OCI-LY3 (cell line): Measurements from ENCODE around the gene DNPEP.

Experiments
- H2AFZ ChIP-seq: fragments of 200-600, 300-600 bp; shearing (Covaris generic); 2 replicates; pipeline ENCODE4 v1.6.0; 2014; ENCODE audit warnings: antibody characterized with exemption, low read depth, low read length
- H3K27ac ChIP-seq: fragments of 200-600, 300-600 bp; sonication (generic); 2 replicates; pipeline ENCODE4 v1.5.1; 2014; ENCODE audit warnings: mild to moderate bottlenecking, low read length, moderate library complexity, mixed read lengths
- H3K27me3 ChIP-seq: fragments of 200-600, 300-600 bp; sonication (generic); 2 replicates; pipeline ENCODE4 v1.6.1; 2014; ENCODE audit warnings: low read depth, low read length, mixed read lengths
- H3K36me3 ChIP-seq: fragments of 200-600, 300-600 bp; sonication (generic); replicated peaks from 2 replicates; pipeline ENCODE3; 2014; ENCODE audit warnings: low read depth, low read length, mixed read lengths
- H3K4me1 ChIP-seq: fragments of 300-600, 200-600 bp; sonication (generic); 2 replicates; pipeline ENCODE4 v1.6.1; 2014; ENCODE audit warnings: low read length, mixed read lengths
- H3K4me2 ChIP-seq: fragments of 200-600, 300-600 bp; sonication (generic); 2 replicates; pipeline ENCODE4 v1.6.1; 2014; ENCODE audit warnings: low read length, mixed read lengths
- H3K4me3 ChIP-seq: fragments of 300-600, 200-600 bp; sonication (generic); 2 replicates; pipeline ENCODE4 v1.5.1; 2014; ENCODE audit warnings: antibody characterized with exemption, mild to moderate bottlenecking, low read length, moderate library complexity
- H3K79me2 ChIP-seq: fragments of 300-600, 200-600 bp; shearing (Covaris generic); 2 replicates; pipeline ENCODE4 v1.6.1; 2014; ENCODE audit warnings: mild to moderate bottlenecking, low read length, mixed read lengths
- H3K9ac ChIP-seq: fragments of 300-600, 200-600 bp; shearing (Covaris generic); 2 replicates; pipeline ENCODE4 v1.6.0; 2014; ENCODE audit warnings: mild to moderate bottlenecking, low read length, moderate library complexity
- H3K9me3 ChIP-seq: fragments of 200-600, 300-600 bp; shearing (Covaris generic); 2 replicates; pipeline ENCODE4 v1.6.1; 2014; ENCODE audit warnings: low read length, mixed read lengths; ENCODE audit not compliant: insufficient read depth
- H4K20me1 ChIP-seq: fragments of 200-600, 300-600 bp; sonication (generic); 2 replicates; pipeline ENCODE4 v1.6.1; 2016; ENCODE audit warnings: low read length, mixed read lengths; ENCODE audit not compliant: insufficient read depth
- CTCF ChIP-seq: fragments of 200-600, 300-600 bp; sonication (generic); IDR thresholded peaks from 2 replicates; pipeline ENCODE4 v1.5.1; 2014; ENCODE audit warnings: antibody characterized with exemption, low read length, low read depth
- EZH2phosphoT487 ChIP-seq: fragments of 200-600 bp; shearing (Covaris generic); IDR thresholded peaks from 2 replicates; pipeline ENCODE4 v1.6.1; 2018; ENCODE audit warnings: antibody characterized with exemption, mixed run types, low read depth

Gene DNPEP

GRCh38 chr2:219430633-219431615 lies 43.2 kb upstream of the DNPEP start:
- no peak overlapping the region for H3K9ac ChIP-seq
- H3K27me3 ChIP-seq = no peaks in the 10 kb centered on the region
- H3K79me2 ChIP-seq = no peaks in the 10 kb centered on the region
- H3K9me3 ChIP-seq = no peaks in the 10 kb centered on the region
- H3K4me1 ChIP-seq = no peaks in the 10 kb centered on the region
- H3K4me3 ChIP-seq = no peak overlapping the region
- H3K4me2 ChIP-seq = no peak overlapping the region
- H4K20me1 ChIP-seq = no peaks in the 10 kb centered on the region
- no peak overlapping the region for H3K27ac ChIP-seq
- H3K36me3 ChIP-seq = no peaks in the 10 kb centered on the region
- peak; percentile 29 for TF ChIP-seq CTCF
- no peak for TF ChIP-seq EZH2phosphoT487
- H2AFZ ChIP-seq = peak overlapping the region; percentile 77; the same call in 1 of the 2 replicates

GRCh38 chr2:219429958-219430606 lies 42.4 kb upstream of the DNPEP start:
- H3K27ac ChIP-seq = no peak overlapping the region
- no peak overlapping the region for H3K4me3 ChIP-seq
- H3K79me2 ChIP-seq = no peaks in the 10 kb centered on the region
- H2AFZ ChIP-seq = peak overlapping the region; percentile 77; the same call in 1 of the 2 replicates
- H3K4me1 ChIP-seq = no peaks in the 10 kb centered on the region
- H4K20me1 ChIP-seq = no peaks in the 10 kb centered on the region
- no peak overlapping the region for H3K4me2 ChIP-seq
- no peaks in the 10 kb centered on the region for H3K27me3 ChIP-seq
- TF ChIP-seq EZH2phosphoT487 = no peak
- H3K9me3 ChIP-seq = no peaks in the 10 kb centered on the region
- H3K36me3 ChIP-seq = no peaks in the 10 kb centered on the region
- no peak overlapping the region for H3K9ac ChIP-seq

- H3K36me3 ChIP-seq = no peaks in the 10 kb centered on the region
- H3K9ac ChIP-seq = no peak overlapping the region
- H3K79me2 ChIP-seq = no peaks in the 10 kb centered on the region
- no peak overlapping the region for H3K4me3 ChIP-seq
- H3K27me3 ChIP-seq = no peaks in the 10 kb centered on the region
- no peak overlapping the region for H3K4me2 ChIP-seq
- no peaks in the 10 kb centered on the region for H4K20me1 ChIP-seq
- no peak for TF ChIP-seq CTCF
- TF ChIP-seq EZH2phosphoT487 = no peak
- H3K27ac ChIP-seq = no peak overlapping the region
- H3K4me1 ChIP-seq = no peaks in the 10 kb centered on the region
- H2AFZ ChIP-seq = no peak overlapping the region
- H3K9me3 ChIP-seq = no peaks in the 10 kb centered on the region
These were observed 40.8 kb upstream of the DNPEP start for GRCh38 chr2:219428469-219428868.

- TF ChIP-seq CTCF = no peak
- TF ChIP-seq EZH2phosphoT487 = no peak
- Histone ChIP-seq H3K4me3 (no peak overlapping the region), H3K79me2 (no peaks in the 10 kb centered on the region), H3K9ac (no peak overlapping the region), H3K36me3 (no peaks in the 10 kb centered on the region), H4K20me1 (no peaks in the 10 kb centered on the region), H3K9me3 (no peaks in the 10 kb centered on the region), H3K27me3 (no peaks in the 10 kb centered on the region), H2AFZ (no peak overlapping the region), H3K27ac (no peak overlapping the region), H3K4me2 (no peak overlapping the region), H3K4me1 (no peaks in the 10 kb centered on the region)
These were observed 38.9 kb upstream of the DNPEP start for GRCh38 chr2:219426534-219427136.
